Activated naive CD8-positive, alpha-beta T cell treated with anti-CD3 and anti-CD28 coated beads, Interleukin-2, amount 10 ng/mL, durations not matched to agents 7 days and 5 days (primary cell): ENCODE data around the gene ADAMTS1. TPM values are rescaled to one million over a fixed set of nuclear protein-coding genes. Genes with fewer than 3 reads are reported as not detected.

Experiments
- ATAC-seq: fragments of 150-1000 bp; cut with Tn5 transposase; one replicate; pipeline ENCODE4 v1.10.0; 2021; ENCODE audit warnings: low read depth, moderate library complexity
- POLR2A ChIA-PET: fragments of 350-600 bp; sonication (Branson Sonifier 250); formaldehyde crosslinking; loops from one replicate; lab custom pipeline; 2021; ENCODE audit warnings: antibody characterized with exemption; lab: Charles Lee
- DNase-seq: peaks from one replicate; pipeline ENCODE4 v3.0.0; 2021
- H3K27ac Mint-ChIP-seq: one replicate; pipeline ENCODE4 v1.8.0; 2022; ENCODE audit warnings: mild to moderate bottlenecking, mixed read lengths
- H3K27me3 Mint-ChIP-seq: one replicate; pipeline ENCODE4 v1.8.0; 2022; ENCODE audit warnings: mild to moderate bottlenecking, moderate library complexity, mixed read lengths
- H3K36me3 Mint-ChIP-seq: one replicate; pipeline ENCODE4 v1.8.0; 2021; ENCODE audit warnings: mild to moderate bottlenecking, mixed read lengths
- H3K4me1 Mint-ChIP-seq: one replicate; pipeline ENCODE4 v1.8.0; 2021; ENCODE audit warnings: mixed read lengths
- H3K4me3 Mint-ChIP-seq: one replicate; pipeline ENCODE4 v1.8.0; 2022; ENCODE audit warnings: mild to moderate bottlenecking, moderate library complexity, mixed read lengths
- H3K9me3 Mint-ChIP-seq: one replicate; pipeline ENCODE4 v1.8.0; 2021; ENCODE audit warnings: mixed read lengths
- total RNA-seq, 2 experiments: library from RNA; stranded (reverse); gene quantifications; one replicate each; pipeline ENCODE4 v1.2.3, GENCODE V29; 2021

The ADAMTS1 gene
- total RNA-seq, 2 experiments from 2014 or later, result 0.96 to 1.6 TPM

- Mint-ChIP-seq H3K9me3 (no peaks in the 10 kb centered on the region), H3K4me1 (no peaks in the 10 kb centered on the region), H3K36me3 (no peaks in the 10 kb centered on the region), H3K4me3 (no peak overlapping the region), H3K27ac (no peak overlapping the region), H3K27me3 (peaks cover 2% of the 10 kb centered on the region)
- POLR2A ChIA-PET, result no interaction called here
- ATAC-seq (no peak), DNase-seq (no peak)
Observed at GRCh38 chr21:26815197-26815596, 30.0 kb downstream of the ADAMTS1 start.

DNA sequence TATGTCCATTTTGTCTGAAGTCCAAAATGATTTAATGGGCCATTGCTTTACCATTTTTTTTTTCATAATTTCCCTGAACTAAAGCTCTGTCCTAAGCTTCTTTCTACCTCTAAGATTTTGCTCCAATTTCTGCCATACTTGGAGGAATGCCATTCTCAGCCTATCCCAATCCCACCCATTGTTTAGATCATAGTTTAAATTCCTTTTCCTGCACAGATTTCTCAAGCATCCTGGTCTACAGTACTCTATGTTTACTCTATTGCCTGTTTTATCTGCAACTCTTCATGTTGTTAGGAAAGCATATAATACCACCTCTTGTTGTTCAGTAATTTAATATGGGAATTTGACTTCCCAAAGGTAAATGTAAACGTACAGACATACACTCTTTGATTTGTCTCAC is 30.8 kb downstream of the ADAMTS1 start:
- POLR2A ChIA-PET, result no interaction called here
- Mint-ChIP-seq H3K9me3 (no peaks in the 10 kb centered on the region), H3K36me3 (no peaks in the 10 kb centered on the region), H3K27me3 (peaks cover 2% of the 10 kb centered on the region), H3K27ac (no peak overlapping the region), H3K4me1 (no peaks in the 10 kb centered on the region), H3K4me3 (no peak overlapping the region)
- DNase-seq (no peak), ATAC-seq (no peak)

DNA sequence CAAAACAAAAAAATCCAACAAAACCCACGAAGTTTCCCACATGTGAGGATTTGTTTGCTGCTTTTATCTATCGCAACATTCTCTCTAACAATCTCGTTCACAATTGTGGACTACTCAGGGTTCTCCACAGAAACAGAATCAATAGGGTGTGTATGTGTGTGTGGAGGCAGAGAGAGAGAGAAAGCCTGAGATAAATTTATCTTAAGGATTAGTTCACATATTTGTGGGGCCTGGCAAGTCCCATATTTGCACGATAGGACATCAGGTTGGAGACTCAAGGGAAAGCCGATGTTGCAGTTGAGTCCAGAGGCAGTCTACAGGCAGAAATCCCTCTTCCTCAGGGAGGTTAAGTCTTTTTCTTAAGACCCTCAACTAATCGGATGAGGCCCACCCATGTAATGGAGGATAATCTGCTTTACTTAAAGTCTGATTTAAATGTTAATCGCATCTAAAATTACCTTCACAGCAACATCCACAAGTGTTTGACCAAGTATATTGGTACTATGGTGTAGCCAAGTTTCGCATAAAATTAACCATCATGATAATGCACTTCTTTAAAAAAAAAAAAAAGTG is 31.7 kb downstream of the ADAMTS1 start:
- Mint-ChIP-seq H3K4me1 (no peaks in the 10 kb centered on the region), H3K4me3 (no peak overlapping the region), H3K27me3 (peaks cover 2% of the 10 kb centered on the region), H3K36me3 (no peaks in the 10 kb centered on the region), H3K27ac (no peak overlapping the region), H3K9me3 (no peaks in the 10 kb centered on the region)
- POLR2A ChIA-PET, result no interaction called here
- ATAC-seq (no peak), DNase-seq (no peak)

DNA sequence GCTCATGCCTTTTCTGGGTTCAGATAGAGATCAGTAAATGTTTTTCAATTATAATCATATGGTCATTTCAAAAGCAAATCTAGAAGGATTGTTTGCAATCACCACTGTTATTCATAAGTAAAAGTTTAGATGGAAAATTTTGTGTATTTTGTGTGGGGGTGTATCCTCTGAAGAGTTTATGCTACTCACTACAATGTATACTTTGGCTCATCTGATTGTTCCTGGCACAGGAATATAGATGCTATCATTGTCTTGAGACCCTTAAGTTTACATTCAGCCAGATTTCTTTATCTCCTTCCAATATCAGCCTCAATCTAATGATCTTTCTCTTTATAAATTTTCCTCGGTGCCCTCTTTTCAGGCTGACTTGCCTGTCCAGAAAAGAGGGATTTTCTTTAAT is 33.0 kb downstream of the ADAMTS1 start:
- no peak for DNase-seq
- H3K36me3 Mint-ChIP-seq, result no peaks in the 10 kb centered on the region
- POLR2A ChIA-PET, result no interaction called here
- no peaks in the 10 kb centered on the region for H3K9me3 Mint-ChIP-seq
- no peak overlapping the region for H3K27ac Mint-ChIP-seq
- H3K4me3 Mint-ChIP-seq, result no peak overlapping the region
- no peak for ATAC-seq
- peaks cover 4% of the 10 kb centered on the region for H3K27me3 Mint-ChIP-seq
- H3K4me1 Mint-ChIP-seq, result no peaks in the 10 kb centered on the region

GRCh38 chr21:26811482-26811881 is 33.7 kb downstream of the ADAMTS1 start:
- DNase-seq, result no peak
- Mint-ChIP-seq H3K4me3 (no peak overlapping the region), H3K27ac (no peak overlapping the region), H3K27me3 (peaks cover 4% of the 10 kb centered on the region), H3K9me3 (no peaks in the 10 kb centered on the region), H3K36me3 (no peaks in the 10 kb centered on the region), H3K4me1 (no peaks in the 10 kb centered on the region)
- ATAC-seq, result no peak
- POLR2A ChIA-PET, result no interaction called here

DNA sequence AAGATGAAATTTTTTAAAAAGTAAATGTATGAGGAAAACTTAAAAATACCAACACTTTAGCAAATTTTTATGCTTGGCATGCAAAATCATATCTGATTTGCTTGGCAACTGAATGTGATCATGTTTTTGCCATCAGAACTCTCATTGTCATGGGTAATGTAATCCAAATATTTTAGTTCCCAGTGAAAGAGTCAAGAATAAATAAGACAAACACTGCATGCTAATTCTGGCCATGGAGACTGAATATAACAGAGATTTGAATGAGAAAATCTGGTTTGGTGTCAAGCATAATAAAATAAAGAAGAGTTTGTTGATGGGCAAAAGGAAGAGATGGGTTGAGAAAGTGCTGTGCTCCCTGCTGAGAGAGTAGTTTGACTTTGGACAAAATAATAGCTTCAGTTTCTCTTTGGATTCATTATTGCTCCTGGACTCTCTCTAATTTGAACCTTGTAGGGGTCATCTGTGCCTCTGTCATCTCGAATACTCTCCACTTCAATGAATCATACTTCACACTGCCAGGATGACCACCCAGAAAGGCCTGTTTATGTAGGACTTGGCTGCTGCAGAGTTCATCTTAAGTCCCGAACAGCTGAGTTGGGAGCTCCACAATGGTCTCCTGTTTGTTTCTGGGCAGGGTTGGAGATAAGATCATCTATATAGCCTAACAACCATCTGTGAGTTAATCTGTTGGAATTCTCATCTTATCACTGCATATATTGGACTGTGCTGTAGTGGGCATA is 34.4 kb downstream of the ADAMTS1 start:
- no peaks in the 10 kb centered on the region for H3K36me3 Mint-ChIP-seq
- no peak for DNase-seq
- no peaks in the 10 kb centered on the region for H3K9me3 Mint-ChIP-seq
- H3K4me1 Mint-ChIP-seq, result no peaks in the 10 kb centered on the region
- H3K27me3 Mint-ChIP-seq, result peaks cover 4% of the 10 kb centered on the region
- H3K4me3 Mint-ChIP-seq, result no peak overlapping the region
- POLR2A ChIA-PET, result no interaction called here
- ATAC-seq, result no peak
- H3K27ac Mint-ChIP-seq, result no peak overlapping the region

DNA sequence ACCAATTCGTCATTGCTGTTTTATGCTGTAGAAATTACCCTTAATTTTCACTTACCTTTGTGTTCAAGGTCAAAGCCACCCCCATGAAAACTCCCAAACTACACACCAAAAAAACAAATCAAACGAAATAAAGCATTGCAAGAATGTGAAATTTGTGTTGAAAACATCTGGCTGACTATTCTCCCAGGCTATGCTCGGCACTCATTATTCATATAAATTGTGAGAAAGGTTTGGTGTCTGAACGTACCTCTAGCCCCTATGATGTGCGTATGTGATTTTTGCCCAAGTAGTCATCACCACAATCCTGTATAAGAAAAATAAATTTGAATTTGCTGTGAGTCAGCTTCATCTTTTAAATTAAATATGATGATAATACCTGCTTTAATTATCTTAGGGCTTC is 34.9 kb downstream of the ADAMTS1 start:
- no peak overlapping the region for H3K27ac Mint-ChIP-seq
- H3K27me3 Mint-ChIP-seq, result peaks cover 4% of the 10 kb centered on the region
- H3K36me3 Mint-ChIP-seq, result no peaks in the 10 kb centered on the region
- POLR2A ChIA-PET, result no interaction called here
- DNase-seq (no peak), ATAC-seq (no peak)
- no peak overlapping the region for H3K4me3 Mint-ChIP-seq
- no peaks in the 10 kb centered on the region for H3K9me3 Mint-ChIP-seq
- H3K4me1 Mint-ChIP-seq, result no peaks in the 10 kb centered on the region

- ATAC-seq (no peak), DNase-seq (no peak)
- Mint-ChIP-seq H3K27ac (no peak overlapping the region), H3K9me3 (no peaks in the 10 kb centered on the region), H3K27me3 (peaks cover 4% of the 10 kb centered on the region), H3K36me3 (no peaks in the 10 kb centered on the region), H3K4me1 (no peaks in the 10 kb centered on the region), H3K4me3 (no peak overlapping the region)
- POLR2A ChIA-PET, result no interaction called here
Observed at GRCh38 chr21:26809745-26810144, 35.5 kb downstream of the ADAMTS1 start.

DNA sequence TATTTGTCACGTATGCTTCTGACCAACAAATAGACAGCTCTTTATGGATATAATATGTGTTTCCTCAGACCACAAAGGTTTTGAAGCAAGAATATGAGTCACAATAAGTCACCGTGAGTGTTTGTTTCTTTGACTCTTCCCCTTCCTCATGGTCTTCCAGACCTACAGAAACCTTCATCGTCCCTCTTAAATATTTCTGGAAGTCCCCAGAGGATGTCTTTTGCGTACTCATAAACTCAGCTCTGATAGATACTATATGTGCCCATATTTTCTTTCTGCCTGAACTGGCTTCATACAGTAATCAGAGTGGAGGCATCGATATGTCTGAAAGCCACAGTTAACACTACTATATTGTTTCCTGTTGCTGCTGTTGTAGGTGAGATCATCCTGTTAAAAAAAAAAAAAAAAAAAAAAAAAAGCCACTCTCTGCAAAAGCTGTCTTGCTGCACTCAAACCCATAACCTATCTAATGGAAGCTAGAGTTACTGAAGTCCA is 38.4 kb downstream of the ADAMTS1 start:
- Mint-ChIP-seq H3K36me3 (no peaks in the 10 kb centered on the region), H3K4me1 (no peaks in the 10 kb centered on the region), H3K27ac (no peak overlapping the region), H3K9me3 (no peaks in the 10 kb centered on the region), H3K27me3 (peaks cover 6% of the 10 kb centered on the region), H3K4me3 (no peak overlapping the region)
- ATAC-seq, result no peak
- POLR2A ChIA-PET, result no interaction called here
- no peak for DNase-seq

GRCh38 chr21:26804895-26805609 is 40.2 kb downstream of the ADAMTS1 start:
- ATAC-seq, result no peak
- DNase-seq, result no peak
- H3K9me3 Mint-ChIP-seq, result no peaks in the 10 kb centered on the region
- H3K27ac Mint-ChIP-seq, result no peak overlapping the region
- peaks cover 6% of the 10 kb centered on the region for H3K27me3 Mint-ChIP-seq
- no peaks in the 10 kb centered on the region for H3K36me3 Mint-ChIP-seq
- H3K4me3 Mint-ChIP-seq, result no peak overlapping the region
- H3K4me1 Mint-ChIP-seq, result no peaks in the 10 kb centered on the region
- POLR2A ChIA-PET, result no interaction called here

DNA sequence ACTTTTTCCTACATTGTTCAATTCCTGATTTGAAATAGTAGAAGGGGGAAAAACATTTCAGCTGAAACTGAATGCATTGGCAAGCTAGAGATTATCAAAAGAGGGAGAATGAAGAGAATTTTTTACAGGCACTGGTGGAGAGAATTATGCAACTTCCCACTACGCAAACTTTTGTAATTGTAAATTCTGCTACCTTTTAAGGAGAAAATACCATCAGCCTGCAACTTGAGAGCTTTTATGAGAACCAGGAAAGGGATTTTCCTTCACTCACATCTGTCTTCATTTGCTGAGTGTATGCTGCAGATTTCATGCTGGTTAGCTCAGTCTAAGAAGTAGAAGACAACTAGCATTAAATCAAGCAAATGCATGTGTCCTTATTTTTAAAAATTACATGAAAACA is 43.7 kb downstream of the ADAMTS1 start:
- no peak overlapping the region for H3K4me3 Mint-ChIP-seq
- DNase-seq (no peak), ATAC-seq (no peak)
- no peak overlapping the region for H3K27ac Mint-ChIP-seq
- H3K27me3 Mint-ChIP-seq, result peaks cover 8% of the 10 kb centered on the region
- H3K36me3 Mint-ChIP-seq, result no peaks in the 10 kb centered on the region
- H3K9me3 Mint-ChIP-seq, result peaks cover 1% of the 10 kb centered on the region
- POLR2A ChIA-PET, result no interaction called here
- H3K4me1 Mint-ChIP-seq, result no peaks in the 10 kb centered on the region

DNA sequence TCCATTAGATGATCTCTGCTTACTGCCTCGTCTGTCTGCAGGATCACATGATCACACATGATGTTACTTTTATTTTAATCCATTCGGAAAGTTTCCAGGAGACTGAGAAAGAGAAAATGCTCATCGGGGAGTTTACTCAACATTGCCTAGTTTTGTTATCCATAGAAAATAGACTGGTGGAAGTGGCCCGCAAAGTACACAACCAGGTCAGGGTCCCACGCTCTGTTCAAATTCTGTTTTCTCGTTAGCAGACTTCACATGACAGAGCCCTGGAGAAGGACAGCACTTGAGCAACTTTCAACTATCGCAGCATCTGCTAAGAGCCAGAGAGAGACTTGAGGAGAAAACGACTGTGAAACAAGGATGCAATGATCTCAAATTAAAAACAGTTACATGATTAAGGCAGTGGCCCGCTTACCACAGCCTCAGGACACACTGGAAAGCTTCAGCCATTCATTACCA is 44.2 kb downstream of the ADAMTS1 start:
- POLR2A ChIA-PET, result no interaction called here
- ATAC-seq (no peak), DNase-seq (no peak)
- Mint-ChIP-seq H3K9me3 (peaks cover 1% of the 10 kb centered on the region), H3K36me3 (no peaks in the 10 kb centered on the region), H3K4me1 (no peaks in the 10 kb centered on the region), H3K27me3 (peaks cover 8% of the 10 kb centered on the region), H3K27ac (no peak overlapping the region), H3K4me3 (no peak overlapping the region)

- DNase-seq (no peak), ATAC-seq (no peak)
- Mint-ChIP-seq H3K36me3 (no peaks in the 10 kb centered on the region), H3K27ac (no peak overlapping the region), H3K4me3 (no peak overlapping the region), H3K4me1 (no peaks in the 10 kb centered on the region), H3K9me3 (peaks cover 1% of the 10 kb centered on the region), H3K27me3 (peaks cover 8% of the 10 kb centered on the region)
- POLR2A ChIA-PET, result no interaction called here
Observed at GRCh38 chr21:26800455-26800854, 44.8 kb downstream of the ADAMTS1 start.

DNA sequence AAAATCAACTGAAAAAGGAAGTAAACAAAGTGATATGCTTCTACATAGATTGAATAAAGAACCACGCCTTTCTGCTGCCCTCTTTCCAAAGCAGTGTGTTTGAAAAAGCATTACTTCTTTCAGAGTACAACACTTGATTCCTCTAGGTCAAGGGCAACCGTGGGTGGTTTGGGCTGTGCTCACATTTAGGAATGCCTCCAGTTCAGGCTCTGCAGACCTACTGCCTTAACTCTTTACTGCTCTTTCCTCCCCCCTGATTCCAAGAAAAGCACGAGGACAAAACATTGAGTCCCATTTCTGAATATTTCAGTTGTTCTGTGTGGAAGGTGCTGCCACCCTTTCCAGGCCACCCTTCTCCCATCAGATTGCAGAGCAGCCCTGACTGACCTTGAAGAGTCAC is 45.2 kb downstream of the ADAMTS1 start:
- no peak for DNase-seq
- no peaks in the 10 kb centered on the region for H3K36me3 Mint-ChIP-seq
- H3K4me1 Mint-ChIP-seq, result no peaks in the 10 kb centered on the region
- POLR2A ChIA-PET, result no interaction called here
- no peak overlapping the region for H3K4me3 Mint-ChIP-seq
- H3K9me3 Mint-ChIP-seq, result peaks cover 1% of the 10 kb centered on the region
- no peak overlapping the region for H3K27ac Mint-ChIP-seq
- peaks cover 8% of the 10 kb centered on the region for H3K27me3 Mint-ChIP-seq
- no peak for ATAC-seq
